Neural crest cell (in vitro differentiated cells): ENCODE data around the gene EHD4. TPM values are rescaled to one million over a fixed set of nuclear protein-coding genes. Genes with fewer than 3 reads are reported as not detected.

Experiments used
- DNase-seq: peaks from one replicate; pipeline ENCODE4 v3.0.0; 2021; ENCODE audit warnings: low read depth, mixed read lengths, low spot score
- H3K27ac Mint-ChIP-seq: one replicate; pipeline ENCODE4 v1.8.0; 2021; ENCODE audit warnings: mild to moderate bottlenecking, mixed read lengths; ENCODE audit not compliant: unreplicated experiment
- H3K27me3 Mint-ChIP-seq: 2 replicates; pipeline ENCODE4 v1.8.0; 2021; ENCODE audit warnings: low read depth, mild to moderate bottlenecking, mixed read lengths
- H3K36me3 Mint-ChIP-seq: 2 replicates; pipeline ENCODE4 v1.8.0; 2021; ENCODE audit warnings: low read depth, mild to moderate bottlenecking, mixed read lengths
- H3K4me1 Mint-ChIP-seq: 2 replicates; pipeline ENCODE4 v1.8.0; 2021; ENCODE audit warnings: mixed read lengths
- H3K4me3 Mint-ChIP-seq: one replicate; pipeline ENCODE4 v1.8.0; 2021; ENCODE audit warnings: mild to moderate bottlenecking, mixed read lengths
- H3K9me3 Mint-ChIP-seq: 2 replicates; pipeline ENCODE4 v1.8.0; 2021; ENCODE audit warnings: mixed read lengths
- total RNA-seq: library from RNA; stranded (reverse); gene quantifications from 2 replicates; pipeline ENCODE4 v1.2.1, GENCODE V29; 2021
- TF ChIP-seq, protein P1 (sequence below): fragments of 200-600 bp; sonication (generic); conservative IDR thresholded peaks from 2 replicates; pipeline ENCODE4 v1.5.0; 2021; ENCODE audit warnings: antibody characterized with exemption, mild to moderate bottlenecking

EHD4 gene
- total RNA-seq, 1 donor from 2014 or later: 8.3 TPM

DNA sequence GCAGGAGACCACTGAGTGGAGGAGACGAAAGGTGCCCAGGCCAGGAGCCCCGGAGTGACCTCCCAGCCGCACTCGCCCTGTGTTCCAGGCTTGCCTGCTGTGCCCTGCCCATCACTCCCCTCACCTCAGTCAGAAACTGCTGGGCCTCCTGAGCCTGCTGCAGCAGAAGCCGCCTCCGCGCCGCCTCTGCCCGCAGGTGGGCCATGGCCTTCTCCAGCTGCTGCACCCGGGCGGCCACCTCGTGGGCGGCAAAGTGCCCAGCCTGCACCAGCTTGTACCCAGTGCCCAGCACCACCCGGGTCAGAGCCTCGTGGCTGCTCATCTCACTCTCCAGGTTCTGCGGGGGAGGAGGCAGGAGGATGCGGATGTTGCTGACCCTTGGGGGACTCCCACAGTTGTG, 116.1 kb downstream of the EHD4 start:
- Mint-ChIP-seq H3K27me3 (no peaks in the 10 kb centered on the region), H3K4me3 (no peak overlapping the region), H3K4me1 (peaks cover 28% of the 10 kb centered on the region), H3K9me3 (no peaks in the 10 kb centered on the region), H3K27ac (no peak overlapping the region), H3K36me3 (no peaks in the 10 kb centered on the region)
- no peak for DNase-seq
- TF ChIP-seq, protein P1, sequence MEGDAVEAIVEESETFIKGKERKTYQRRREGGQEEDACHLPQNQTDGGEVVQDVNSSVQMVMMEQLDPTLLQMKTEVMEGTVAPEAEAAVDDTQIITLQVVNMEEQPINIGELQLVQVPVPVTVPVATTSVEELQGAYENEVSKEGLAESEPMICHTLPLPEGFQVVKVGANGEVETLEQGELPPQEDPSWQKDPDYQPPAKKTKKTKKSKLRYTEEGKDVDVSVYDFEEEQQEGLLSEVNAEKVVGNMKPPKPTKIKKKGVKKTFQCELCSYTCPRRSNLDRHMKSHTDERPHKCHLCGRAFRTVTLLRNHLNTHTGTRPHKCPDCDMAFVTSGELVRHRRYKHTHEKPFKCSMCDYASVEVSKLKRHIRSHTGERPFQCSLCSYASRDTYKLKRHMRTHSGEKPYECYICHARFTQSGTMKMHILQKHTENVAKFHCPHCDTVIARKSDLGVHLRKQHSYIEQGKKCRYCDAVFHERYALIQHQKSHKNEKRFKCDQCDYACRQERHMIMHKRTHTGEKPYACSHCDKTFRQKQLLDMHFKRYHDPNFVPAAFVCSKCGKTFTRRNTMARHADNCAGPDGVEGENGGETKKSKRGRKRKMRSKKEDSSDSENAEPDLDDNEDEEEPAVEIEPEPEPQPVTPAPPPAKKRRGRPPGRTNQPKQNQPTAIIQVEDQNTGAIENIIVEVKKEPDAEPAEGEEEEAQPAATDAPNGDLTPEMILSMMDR: no peak

DNA sequence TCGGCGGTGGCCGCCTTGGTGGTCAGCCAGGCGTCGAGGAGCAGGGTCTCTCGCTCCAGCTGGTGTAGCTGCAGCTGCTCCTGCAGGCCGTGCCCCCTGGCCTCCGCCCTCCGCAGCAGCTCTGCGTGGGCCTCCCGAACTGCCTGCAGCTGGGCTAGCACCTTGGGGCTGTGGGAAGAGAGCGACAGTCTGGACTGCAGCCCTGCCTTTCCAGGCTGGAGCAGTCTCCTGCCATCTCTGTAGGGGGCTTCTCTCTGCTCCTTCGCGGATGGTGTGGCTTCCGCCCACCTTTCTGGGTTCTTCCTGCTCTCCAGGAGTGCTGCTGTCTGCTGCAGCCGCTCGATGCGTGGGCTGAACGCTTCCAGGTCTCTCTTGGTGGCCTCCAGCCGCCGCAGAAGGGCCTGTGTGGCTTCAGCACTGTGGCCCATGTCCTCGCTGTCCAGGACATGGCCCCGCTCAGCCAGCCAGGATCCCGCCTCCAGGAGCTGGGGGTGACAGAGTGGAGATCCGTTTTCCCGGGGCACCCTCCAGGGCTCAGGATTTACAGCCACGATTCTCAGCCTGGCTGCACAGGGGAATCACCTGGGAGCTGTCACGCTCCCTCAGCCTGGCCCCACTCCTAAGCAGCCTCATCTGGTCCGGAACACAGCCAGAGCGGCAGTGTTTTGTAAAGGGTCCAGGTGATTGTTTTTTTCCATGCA, 116.9 kb downstream of the EHD4 start:
- H3K4me1 Mint-ChIP-seq: peaks cover 22% of the 10 kb centered on the region
- no peak for DNase-seq
- no peaks in the 10 kb centered on the region for H3K27me3 Mint-ChIP-seq
- H3K9me3 Mint-ChIP-seq: no peaks in the 10 kb centered on the region
- TF ChIP-seq, protein P1: no peak
- H3K4me3 Mint-ChIP-seq: no peak overlapping the region
- no peaks in the 10 kb centered on the region for H3K36me3 Mint-ChIP-seq
- H3K27ac Mint-ChIP-seq: peak overlapping the region; percentile 6

DNA sequence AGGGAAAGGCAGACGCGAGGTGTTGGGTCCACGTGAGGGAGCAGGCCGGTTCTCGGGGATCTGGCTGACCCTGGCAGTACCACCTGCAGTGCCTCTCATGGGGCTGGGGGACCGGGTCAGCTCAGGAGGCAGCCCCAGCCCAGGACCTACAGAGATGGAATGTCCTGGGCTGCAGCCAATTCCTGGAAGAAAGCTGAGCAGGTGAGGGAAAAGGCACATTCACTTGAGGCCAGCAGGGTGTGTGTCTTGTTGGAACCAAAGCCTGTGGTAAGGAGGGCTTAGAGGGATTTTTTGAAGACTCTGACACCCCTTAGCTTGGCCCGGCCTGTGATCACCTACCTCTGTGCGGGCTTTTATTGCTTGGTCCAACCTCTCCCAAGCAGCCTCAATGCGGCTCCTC, 117.9 kb downstream of the EHD4 start:
- H3K4me1 Mint-ChIP-seq: peaks cover 13% of the 10 kb centered on the region
- H3K4me3 Mint-ChIP-seq: no peak overlapping the region
- TF ChIP-seq, protein P1: no peak
- no peaks in the 10 kb centered on the region for H3K27me3 Mint-ChIP-seq
- H3K36me3 Mint-ChIP-seq: no peaks in the 10 kb centered on the region
- H3K9me3 Mint-ChIP-seq: no peaks in the 10 kb centered on the region
- DNase-seq: no peak
- H3K27ac Mint-ChIP-seq: no peak overlapping the region

DNA sequence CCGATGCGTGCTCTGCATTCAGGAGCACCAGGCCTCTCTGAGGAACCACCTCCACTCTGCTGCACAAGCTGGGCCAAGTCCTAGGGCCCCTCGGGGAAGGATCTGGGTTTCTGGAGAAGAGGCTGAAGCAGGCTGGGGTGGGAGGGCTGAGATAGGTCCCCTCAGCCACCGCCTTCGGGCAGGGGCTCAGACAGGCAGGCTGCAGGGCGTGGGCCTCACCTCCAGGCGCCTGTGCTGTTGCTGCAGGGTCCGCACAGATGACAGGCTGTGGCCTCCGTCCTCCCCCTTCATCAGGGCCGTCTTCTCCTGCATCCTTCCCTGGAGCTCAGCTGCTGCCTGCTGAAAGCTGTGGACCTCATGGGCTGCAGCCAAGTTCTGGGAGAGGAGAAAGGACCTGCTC, 118.5 kb downstream of the EHD4 start:
- H3K9me3 Mint-ChIP-seq: no peaks in the 10 kb centered on the region
- H3K27ac Mint-ChIP-seq: no peak overlapping the region
- no peaks in the 10 kb centered on the region for H3K27me3 Mint-ChIP-seq
- H3K4me1 Mint-ChIP-seq: peaks cover 7% of the 10 kb centered on the region
- H3K36me3 Mint-ChIP-seq: no peaks in the 10 kb centered on the region
- H3K4me3 Mint-ChIP-seq: no peak overlapping the region
- DNase-seq: no peak
- TF ChIP-seq, protein P1: no peak

DNA sequence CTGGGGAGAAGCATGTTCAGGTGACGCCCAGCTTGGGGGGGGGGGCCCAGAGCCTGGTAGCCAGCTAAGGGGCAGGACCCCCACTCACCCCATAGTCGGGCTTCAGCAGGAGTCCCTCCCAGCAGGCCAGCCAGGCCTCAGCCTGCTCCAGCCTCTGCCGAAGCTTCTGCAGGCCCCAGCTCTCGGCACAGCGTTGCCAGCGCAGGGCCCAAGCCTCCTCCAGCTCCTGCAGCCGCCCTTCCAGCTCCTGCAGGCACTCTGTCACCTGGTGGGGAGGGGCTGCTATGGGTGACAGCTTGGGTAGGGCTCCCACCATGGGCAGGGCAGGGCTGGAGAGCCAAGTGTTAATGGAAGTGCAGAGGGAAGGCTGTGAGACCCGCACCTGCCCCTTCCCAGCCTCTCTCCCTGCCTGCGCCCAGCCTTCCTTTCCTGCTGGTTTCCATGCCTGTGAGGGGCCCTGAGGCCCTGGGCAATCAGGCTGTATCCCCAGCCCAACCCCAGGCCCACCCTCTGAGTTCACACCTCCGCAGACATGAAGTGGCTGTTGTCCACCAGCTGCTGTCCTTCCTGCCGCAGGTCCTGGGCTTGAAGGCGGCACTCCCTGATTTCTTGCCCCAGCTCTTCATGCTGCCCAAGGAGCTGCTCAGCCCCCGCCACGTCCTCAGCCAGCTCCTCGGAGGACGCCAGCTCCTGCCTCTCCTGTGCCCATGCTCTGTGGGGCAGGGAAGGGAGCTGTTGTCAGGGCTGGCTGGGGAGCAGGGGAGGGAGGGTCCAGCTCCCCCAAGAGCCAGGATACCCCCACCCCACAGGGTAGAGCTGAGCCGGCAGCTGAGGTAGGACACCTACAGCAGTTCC, 119.4 kb downstream of the EHD4 start:
- H3K27ac Mint-ChIP-seq: no peak overlapping the region
- DNase-seq: no peak
- no peaks in the 10 kb centered on the region for H3K27me3 Mint-ChIP-seq
- H3K9me3 Mint-ChIP-seq: no peaks in the 10 kb centered on the region
- H3K4me1 Mint-ChIP-seq: peaks cover 7% of the 10 kb centered on the region
- H3K36me3 Mint-ChIP-seq: peaks cover 4% of the 10 kb centered on the region
- no peak overlapping the region for H3K4me3 Mint-ChIP-seq
- TF ChIP-seq, protein P1: no peak
